GM19240 (cell line): Measurements from ENCODE around the gene HS3ST6.
"Not testable (repeated sequence)": the region's sequence is repeated elsewhere in the genome, so short reads cannot be mapped to it uniquely, and the experiment has no call there.

ENCODE experiments used
- DNase-seq: peaks from one replicate; pipeline ENCODE4 v3.0.0; 2011; ENCODE audit warnings: low spot score; ENCODE audit not compliant: insufficient read length

Gene HS3ST6

DNA sequence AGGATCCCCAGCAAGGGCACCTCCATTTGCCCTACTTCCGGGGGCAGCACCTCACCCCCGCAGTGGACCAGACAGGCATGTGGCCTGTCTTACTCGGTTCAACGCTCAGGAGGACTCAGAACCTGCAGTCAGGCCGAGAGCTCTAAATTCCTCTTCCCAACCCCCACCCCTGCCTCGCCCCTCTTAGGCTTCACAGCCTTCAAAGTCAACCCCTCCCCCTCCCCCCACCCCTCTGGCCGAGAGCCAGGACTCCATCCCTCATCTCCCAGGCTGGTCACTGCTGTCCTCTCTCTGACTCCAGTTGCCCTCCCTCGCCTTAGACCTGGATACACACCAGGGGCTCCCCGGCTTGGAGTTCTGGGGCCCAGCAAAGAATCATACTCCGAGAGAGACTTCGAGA lies 8.1 kb upstream of the HS3ST6 start:
- no peak for DNase-seq

DNA sequence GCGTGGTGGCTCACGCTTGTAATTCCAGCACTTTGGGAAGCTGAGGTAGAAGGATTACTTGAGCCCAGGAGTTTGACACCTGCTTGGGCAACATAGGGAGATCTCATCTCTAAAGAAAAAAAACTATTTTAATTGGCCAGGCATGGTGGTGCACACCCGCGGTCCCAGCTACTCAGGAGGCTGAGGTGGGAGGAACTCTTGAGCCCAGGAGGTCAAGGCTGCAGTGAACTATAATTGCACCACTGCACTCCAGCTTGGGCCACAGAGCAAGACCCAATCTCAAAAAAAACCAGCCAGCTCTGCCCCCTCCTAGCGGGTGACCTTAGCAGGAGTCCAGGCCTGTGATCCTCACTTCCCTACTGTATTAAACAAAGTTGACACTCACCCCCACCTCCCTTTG lies 5.9 kb upstream of the HS3ST6 start:
- no peak for DNase-seq

DNA sequence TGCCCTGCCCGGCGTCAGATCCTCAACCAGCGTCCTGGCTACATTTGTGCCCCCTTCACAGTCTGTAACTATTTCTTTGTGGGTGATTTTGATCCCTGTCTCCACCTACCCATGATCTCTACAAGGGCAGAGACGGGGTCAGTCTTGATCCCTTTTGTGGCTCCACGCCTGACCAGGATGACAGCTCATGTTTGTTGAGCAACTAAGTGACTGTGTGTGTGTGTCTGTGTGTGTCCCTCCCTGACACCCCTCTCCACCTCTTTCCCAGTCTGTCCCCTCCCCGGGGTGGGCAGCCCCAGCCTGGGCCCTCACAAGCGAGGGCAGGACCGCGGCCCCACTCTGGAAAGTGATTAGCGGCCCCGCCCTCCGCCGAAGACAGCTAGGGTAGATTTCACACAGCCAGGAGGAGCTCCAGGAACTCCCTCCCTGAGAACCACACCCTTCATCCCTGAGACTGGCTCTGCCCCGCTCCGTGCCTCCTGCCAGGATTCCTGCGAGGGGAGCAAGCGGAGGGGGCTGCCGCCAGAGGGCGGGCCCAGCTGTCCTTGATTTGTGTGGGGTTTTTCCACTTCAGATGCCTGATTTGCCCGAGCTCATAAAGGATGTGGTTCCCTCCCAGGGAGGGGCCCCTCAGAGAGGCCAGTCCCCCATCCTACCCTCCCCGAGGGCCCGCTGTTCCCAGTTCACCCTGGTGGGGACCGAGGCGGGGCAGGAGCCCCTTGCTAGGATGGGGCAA lies 5.3 kb upstream of the HS3ST6 start:
- DNase-seq, result no peak

DNA sequence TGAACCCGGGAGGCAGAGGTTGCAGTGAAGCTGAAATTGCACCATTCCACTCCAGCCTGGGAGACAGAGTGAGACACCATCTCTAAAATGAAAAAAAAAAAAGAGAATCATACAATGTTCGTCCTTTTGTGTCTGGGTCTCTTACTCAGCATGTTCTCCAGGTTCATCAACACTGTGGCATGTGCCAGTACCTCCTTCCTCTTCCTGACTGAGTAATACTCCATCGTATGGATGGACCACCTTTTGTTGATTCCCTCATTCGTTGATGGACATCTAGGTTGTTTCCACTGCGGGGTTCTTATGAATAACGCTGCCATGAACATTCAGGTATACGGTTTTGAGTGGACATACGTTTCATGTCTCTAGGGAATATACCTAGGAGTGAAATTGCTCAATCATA lies 4.1 kb upstream of the HS3ST6 start:
- DNase-seq, result no peak

DNA sequence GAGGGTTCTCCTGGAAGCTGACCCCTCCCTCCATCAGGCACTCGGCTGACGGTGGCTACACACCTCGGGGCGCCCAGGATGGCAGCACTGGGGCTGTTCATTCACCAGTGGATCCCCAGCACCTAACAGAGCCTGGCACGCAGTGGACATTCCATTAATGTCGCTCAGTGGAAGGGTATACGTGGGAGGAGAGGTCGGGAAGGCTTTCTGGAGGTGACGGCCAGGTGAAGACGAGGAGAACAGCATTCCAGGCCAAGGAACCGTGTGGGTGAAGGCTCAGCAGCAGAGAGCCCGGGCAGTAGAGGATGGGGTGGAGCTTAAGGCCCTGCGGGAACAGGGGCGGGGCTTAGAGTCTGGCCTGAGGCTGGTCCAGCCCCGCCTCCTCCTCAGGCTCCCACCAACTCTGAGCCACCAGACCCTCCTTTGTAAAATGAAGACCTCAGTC lies 2.5 kb upstream of the HS3ST6 start:
- DNase-seq, result no peak

DNA sequence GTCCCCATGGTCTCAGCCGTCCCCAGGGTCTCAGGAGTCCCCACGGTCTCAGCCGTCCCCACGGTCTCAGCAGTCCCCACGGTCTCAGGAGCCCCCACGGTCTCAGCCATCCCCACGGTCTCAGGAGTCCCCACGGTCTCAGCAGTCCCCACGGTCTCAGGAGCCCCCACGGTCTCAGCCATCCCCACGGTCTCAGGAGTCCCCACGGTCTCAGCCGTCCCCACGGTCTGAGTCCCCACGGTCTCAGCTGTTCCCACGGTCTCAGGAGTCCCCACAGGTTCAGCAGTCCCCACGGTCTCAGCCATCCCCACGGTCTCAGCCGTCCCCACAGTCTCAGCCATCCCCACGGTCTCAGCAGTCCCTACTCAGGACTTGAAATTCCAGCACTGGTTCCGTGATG lies 1.9 kb upstream of the HS3ST6 start:
- DNase-seq, result not testable (repeated sequence)

DNA sequence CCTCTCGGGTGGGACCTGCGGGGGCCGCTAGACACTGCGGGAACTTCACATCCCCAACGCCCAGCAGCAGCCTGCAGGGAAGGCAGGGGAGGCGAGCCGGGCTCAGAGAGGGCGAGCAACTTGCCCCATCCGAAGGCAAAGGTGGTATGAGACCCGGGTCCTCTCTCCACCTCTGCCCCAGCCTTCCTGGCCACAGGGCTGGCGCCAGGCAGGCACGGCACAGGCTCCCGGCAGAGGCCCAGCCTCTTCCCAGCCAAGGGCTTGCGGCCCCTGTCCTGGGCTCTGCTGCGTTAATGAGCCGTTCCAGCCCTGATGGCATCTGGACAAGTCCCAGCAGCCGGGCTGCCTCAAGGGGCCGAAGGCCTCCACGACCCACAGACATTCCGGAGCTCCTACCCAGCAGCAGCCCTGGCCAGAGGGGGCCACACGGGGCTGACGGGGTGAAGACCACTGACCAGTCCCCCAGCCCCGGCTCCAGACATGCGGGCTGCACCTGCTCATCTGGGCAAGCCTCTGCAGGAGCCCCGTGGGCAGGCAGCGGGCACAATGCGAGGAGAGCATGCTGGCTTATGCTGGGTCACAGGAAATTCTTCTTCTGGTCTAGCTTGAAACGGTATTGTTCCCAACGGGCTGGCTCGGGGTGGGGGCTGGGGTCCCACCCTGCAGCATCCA lies 1.2 kb upstream of the HS3ST6 start:
- DNase-seq, result no peak

- no peak for DNase-seq
These were observed 407 bp downstream of the HS3ST6 start for GRCh38 chr16:1917665-1918350.

DNA sequence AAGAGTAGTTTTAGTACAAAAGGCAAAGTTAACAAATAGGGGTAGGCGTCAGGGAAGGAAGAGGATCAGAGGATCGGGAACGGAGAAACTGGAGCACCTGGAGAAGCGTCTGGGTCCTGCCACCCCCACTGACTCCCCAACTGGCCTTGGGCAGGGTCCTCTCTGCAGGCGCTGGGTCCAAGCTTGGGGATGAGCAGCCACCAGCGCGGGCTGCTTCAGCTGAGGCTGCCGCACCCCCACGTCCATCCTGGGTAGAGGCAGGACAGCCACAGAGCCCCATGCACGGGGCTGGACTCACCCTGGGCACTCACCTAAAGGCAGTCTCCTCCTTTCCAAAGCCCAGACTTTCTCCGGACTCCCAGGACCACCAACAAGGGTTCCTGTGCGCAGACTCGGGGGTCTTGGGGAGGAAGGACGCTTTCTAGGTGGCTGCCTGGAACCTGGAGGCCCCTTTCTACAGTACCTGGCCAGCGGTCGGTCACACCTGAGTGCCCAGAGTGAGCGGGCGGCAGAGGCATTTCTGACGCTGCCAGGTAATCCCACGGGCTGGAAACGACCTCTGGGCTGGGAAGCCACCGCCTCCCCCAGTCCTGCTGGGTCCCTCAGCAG lies 1.1 kb downstream of the HS3ST6 start:
- no peak for DNase-seq

GRCh38 chr16:1916640-1916990 lies 1.6 kb downstream of the HS3ST6 start:
- DNase-seq, result no peak

GRCh38 chr16:1915732-1916639 lies 2.2 kb downstream of the HS3ST6 start:
- no peak for DNase-seq

DNA sequence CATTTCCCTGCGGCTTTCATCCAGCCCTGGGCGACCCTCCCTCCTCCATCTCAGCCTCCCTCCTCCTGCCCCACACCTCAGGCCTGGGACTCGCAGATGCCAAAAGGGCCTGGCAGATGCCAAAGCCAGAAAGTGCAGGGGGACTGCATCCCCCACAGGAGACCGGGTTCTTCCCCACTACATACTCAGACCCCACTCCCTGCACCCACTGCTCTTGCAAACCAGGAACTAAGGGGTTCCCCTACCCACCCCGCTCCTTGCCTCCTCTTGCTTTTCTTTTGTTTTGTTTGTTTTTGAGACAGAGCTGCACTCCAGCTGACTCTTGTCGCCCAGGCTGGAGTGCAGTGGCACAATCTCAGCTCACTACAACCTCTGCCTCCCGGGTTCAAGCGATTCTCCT lies 3.2 kb downstream of the HS3ST6 start:
- no peak for DNase-seq

DNA sequence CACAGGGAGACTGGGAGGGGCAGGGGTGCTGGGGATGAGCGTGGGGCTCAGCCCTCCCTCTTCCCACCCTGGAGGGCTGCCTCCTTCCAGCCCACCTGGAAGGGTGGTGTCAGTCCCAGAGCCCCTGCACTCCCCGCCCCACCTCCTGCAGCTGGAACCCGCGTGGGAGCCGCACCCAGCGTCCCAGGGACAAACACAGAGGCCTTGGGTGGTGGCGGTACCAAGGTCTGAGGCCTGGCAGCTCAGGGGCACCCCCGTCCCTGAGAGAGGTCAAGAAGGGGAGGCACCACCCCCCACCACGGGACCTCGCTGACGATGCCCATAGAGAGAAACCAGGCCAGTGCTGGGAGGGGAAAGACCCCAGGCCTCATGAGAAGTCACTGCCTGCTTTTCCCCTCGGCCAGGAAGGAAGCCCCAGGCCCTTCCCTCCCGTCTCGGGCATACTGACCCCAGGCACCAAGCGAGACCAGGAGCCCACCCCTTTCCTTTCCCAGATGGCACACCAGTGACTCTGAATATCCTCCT lies 4.1 kb downstream of the HS3ST6 start:
- DNase-seq, result no peak

DNA sequence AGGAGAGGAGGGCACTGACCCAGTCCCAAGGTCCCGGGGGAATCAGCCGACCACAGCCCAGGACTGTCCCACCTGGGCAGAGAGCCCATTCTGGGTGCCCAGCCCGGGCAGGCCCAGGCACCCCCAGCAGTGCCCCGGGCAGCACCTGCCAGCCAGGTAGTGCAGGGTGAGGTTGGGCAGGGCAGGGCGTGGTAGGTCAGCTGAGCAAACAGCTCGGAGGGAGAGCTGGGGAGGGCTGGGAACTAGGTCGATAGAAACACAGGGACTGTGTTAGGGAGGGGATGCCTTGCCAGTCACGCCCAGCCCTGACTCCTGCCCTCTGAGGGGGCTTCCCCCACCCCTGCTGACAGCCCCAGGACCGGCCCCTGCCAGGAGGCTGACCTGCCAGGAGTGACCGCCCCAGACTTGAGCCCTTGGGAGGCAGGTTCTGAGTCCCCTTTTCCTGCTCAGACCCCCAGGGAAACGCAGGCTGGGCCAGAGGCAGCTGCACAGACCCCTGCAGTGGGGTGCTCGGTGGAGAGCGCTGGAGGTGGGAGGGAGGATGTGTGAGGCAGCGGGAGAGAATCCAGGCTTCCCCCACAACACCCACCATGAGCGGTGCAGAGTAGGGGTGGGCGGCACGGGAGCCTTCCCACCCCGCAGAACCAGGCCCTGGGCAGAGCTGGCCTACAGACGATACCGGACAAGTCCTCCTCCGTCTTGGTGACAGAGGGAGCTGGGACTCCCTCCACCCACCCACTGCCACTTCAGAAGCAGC lies 4.7 kb downstream of the HS3ST6 start:
- DNase-seq, result no peak

DNA sequence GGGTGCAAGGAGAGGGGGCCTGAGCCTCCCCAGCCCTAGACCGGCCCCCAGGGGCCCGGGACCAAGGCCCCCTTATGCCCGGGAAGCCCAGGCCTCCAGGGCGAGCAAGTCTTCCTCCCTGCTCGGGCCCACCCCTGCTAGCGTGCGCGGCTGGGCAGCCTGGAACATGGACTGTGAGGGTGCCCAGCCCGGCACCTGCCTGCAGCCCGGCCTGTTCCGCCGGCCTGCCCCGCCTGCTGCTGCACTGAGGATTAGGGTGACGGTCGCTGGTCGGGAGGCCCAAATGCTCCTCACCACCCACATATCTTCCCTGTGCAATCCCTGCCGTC lies 6.0 kb downstream of the HS3ST6 start:
- no peak for DNase-seq

DNA sequence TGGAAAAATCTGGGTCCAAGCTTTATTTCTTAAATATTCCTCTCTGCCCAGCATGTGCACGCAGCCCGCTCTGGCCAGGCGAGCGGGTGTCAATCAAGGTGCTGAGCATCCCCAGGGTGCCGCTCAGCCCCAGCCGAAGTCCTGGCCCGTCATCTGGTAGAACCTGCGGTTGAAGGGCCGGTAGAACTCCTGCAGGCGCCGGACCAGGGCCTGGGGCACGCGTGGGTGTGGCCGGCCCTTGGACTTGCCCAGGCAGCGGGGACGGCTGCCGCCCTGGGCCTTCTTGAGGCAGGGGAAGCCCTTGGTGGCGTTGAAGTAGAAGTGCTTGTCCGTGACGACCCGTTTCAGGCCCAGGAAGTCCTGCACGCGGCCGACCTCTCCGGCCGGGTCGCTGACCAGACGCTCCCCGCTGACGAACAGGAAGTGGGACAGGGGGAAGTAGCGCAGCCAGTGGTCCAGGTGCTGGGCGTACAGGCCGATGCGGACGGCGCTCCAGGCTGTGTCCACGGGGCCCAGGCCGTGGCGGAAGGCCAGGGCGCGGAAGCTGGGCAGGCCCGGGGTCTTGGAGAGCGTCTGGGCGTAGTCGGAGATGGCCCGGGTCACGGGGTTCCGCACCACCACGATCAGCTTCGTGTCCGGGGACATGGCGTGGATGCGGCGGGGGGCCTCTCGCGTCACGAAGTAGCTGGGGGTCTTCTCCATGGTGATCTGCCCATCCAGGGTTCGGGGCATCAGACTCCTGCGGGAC lies 6.6 kb downstream of the HS3ST6 start:
- DNase-seq, result no peak

- DNase-seq, result no peak
These were observed 8.5 kb downstream of the HS3ST6 start for GRCh38 chr16:1909561-1910231.

DNA sequence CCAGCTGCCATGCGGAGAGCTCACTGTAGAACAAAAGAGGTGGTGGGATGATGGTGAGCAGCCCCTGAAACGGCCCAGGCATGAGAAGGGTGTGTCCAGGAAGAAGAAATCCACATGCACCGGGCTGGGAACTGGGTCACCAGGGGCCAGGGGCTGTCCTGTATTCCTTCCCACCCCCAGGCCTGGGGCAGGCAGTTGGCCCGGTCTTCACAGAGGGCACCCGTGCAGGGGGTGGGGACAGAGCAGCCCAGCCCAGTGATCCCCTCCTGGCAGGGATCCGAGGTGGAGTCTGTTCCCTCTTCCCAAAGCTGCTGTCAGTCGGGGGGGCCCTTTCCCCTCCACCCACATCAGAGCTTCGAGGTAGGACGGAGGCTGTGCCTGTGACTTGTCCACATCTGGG lies 9.2 kb downstream of the HS3ST6 start:
- DNase-seq, result no peak

DNA sequence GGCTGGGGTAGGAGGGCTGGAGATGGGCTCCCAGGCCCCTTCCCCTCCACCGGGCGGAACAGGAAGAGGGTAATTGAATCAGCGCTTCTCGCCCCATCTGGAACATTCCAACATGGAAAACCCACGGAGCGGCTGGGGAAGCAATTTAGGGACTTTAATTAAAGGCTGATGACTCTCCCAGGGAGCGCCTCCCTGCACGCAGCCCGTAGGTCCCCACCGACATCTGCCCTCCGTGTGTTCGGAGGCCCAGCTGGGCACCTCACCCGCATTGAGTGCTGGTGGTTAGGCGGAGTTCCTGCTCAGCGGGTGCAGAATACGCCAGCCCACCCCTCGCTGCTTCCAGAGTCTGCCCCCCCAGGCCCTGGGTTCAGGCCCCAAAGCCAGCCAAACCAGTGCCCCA lies 10.0 kb downstream of the HS3ST6 start:
- DNase-seq, result no peak
